Sigmoid colon (tissue), 4 donors: ENCODE measurements around the gene DTNBP1.

Source experiments
- CTCF ChIP-seq, 4 experiments: fragments of 450-650 bp in 3 of 4; fragments of 200-600 bp in 1 of 4; IDR thresholded peaks; one replicate each; pipeline ENCODE4 v1.5.1; 2016 to 2019; ENCODE audit warnings: antibody characterized with exemption in 4 of 4, mild to moderate bottlenecking in 3 of 4, moderate library complexity in 2 of 4
- EP300 ChIP-seq, 4 donors: sonication (generic); formaldehyde crosslinking; IDR thresholded peaks; one replicate each; pipeline ENCODE4 v1.6.1; 2017; ENCODE audit warnings: antibody characterized with exemption in 4 of 4
- POLR2AphosphoS5 ChIP-seq, 4 donors: sonication (generic); formaldehyde crosslinking; IDR thresholded peaks; one replicate each; pipeline ENCODE4 v1.6.1; 2017; ENCODE audit warnings: antibody characterized with exemption in 4 of 4

- no peak for TF ChIP-seq CTCF (IDR thresholded peaks at IDR 0.05)
- TF ChIP-seq EP300 (IDR thresholded peaks at IDR 0.05), result no peak
- no peak for TF ChIP-seq POLR2AphosphoS5 (IDR thresholded peaks at IDR 0.05)
Observed at GRCh38 chr6:15493437-15494168, 169.2 kb downstream of the DTNBP1 start.
